Pons (tissue), 1 donor: ENCODE results near the gene MTA2.
"Not testable (repeated sequence)": the region's sequence is repeated elsewhere in the genome, so short reads cannot be mapped to it uniquely, and the experiment has no call there.

ENCODE experiments used
- DNase-seq: peaks from one replicate; pipeline ENCODE4 v3.0.0-alpha.2; 2016; ENCODE audit warnings: low spot score

The MTA2 gene

GRCh38 chr11:62592146-62592815 is 9.4 kb downstream of the MTA2 start:
- peak; percentile 59 for DNase-seq

GRCh38 chr11:62591448-62592145 is 10.1 kb downstream of the MTA2 start, which contains the start of gene TUT1:
Gene TUT1, minus strand, starts transcription at chr11:62591523. Its CDS starts 38 bp downstream, at chr11:62591485.
- peak; percentile 100 for DNase-seq

- no peak for DNase-seq
Measured at GRCh38 chr11:62588966-62589637, 12.6 kb downstream of the MTA2 start.

- not testable (repeated sequence) for DNase-seq
Measured at GRCh38 chr11:62585356-62585755, 16.3 kb downstream of the MTA2 start.

- DNase-seq: not testable (repeated sequence)
Measured at GRCh38 chr11:62581735-62582134, 19.9 kb downstream of the MTA2 start.

- no peak for DNase-seq
Measured at GRCh38 chr11:62580959-62581715, 20.5 kb downstream of the MTA2 start.

GRCh38 chr11:62579252-62579651 is 22.4 kb downstream of the MTA2 start:
- DNase-seq: no peak

- no peak for DNase-seq
Measured at GRCh38 chr11:62578541-62578940, 23.1 kb downstream of the MTA2 start.

- DNase-seq: no peak
Measured at GRCh38 chr11:62577046-62577714, 24.5 kb downstream of the MTA2 start.

- DNase-seq: no peak
Measured at GRCh38 chr11:62575837-62576236, 25.8 kb downstream of the MTA2 start.

GRCh38 chr11:62575156-62575555 is 26.5 kb downstream of the MTA2 start:
- DNase-seq: no peak

- peak; percentile 38 for DNase-seq
Measured at GRCh38 chr11:62574363-62575071, 27.1 kb downstream of the MTA2 start.

- peak; percentile 100 for DNase-seq
Measured at GRCh38 chr11:62573592-62574362, 27.9 kb downstream of the MTA2 start, which contains the start of gene EEF1G. Gene EEF1G, minus strand, starts transcription at chr11:62573891. Its CDS starts 49 bp downstream, at chr11:62573842.

- peak; percentile 26 for DNase-seq
Measured at GRCh38 chr11:62573006-62573591, 28.6 kb downstream of the MTA2 start.

- DNase-seq: no peak
Measured at GRCh38 chr11:62572431-62572830, 29.2 kb downstream of the MTA2 start.

GRCh38 chr11:62571493-62571892 is 30.2 kb downstream of the MTA2 start:
- DNase-seq: not testable (repeated sequence)

GRCh38 chr11:62570903-62571302 is 30.8 kb downstream of the MTA2 start:
- DNase-seq: not testable (repeated sequence)

- DNase-seq: no peak
Measured at GRCh38 chr11:62569611-62570010, 32.1 kb downstream of the MTA2 start.

GRCh38 chr11:62567018-62567633 is 34.5 kb downstream of the MTA2 start:
- DNase-seq: no peak
